SK-N-SH (cell line): Measurements from ENCODE around the gene CHST15. TPM values are rescaled to one million over a fixed set of nuclear protein-coding genes. Genes with fewer than 3 reads are reported as not detected.

Experiments used
- CTCF ChIA-PET: fragments of 300-600, 350-600 bp; formaldehyde crosslinking; extraction: SDS; loops from one replicate; lab custom pipeline; 2021; lab: Yijun Ruan, JAX
- POLR2A ChIA-PET: fragments of 350-600 bp; sonication (Branson Sonifier 250); formaldehyde crosslinking; extraction: SDS; loops from one replicate; lab custom pipeline; 2020; ENCODE audit warnings: antibody characterized with exemption, inconsistent platforms; lab: Yijun Ruan, JAX
- DNase-seq: peaks from one replicate; pipeline ENCODE4 v3.0.0; 2012
- H2AFZ ChIP-seq: fragments of 200-600 bp; sonication (generic); 2 replicates; pipeline ENCODE4 v1.8.1; 2016; ENCODE audit warnings: antibody characterized with exemption, mild to moderate bottlenecking, low read depth
- H3F3A ChIP-seq: fragments of 200-600 bp; sonication (generic); replicated peaks from 2 replicates; pipeline ENCODE3; 2016; ENCODE audit warnings: antibody characterized with exemption, mild to moderate bottlenecking; ENCODE audit not compliant: insufficient read depth
- H3K27ac ChIP-seq, 2 experiments: fragments of 200-500 bp in 1 of 2; fragments of 200-600 bp in 1 of 2; sonication (Bioruptor generic) in 1 of 2; sonication (generic), shearing (Covaris generic) in 1 of 2; 2 replicates each; pipeline versions ENCODE4 v1.5.1 to v1.6.1; 2014 to 2016; ENCODE audit warnings: low read depth in 2 of 2, inconsistent platforms in 1 of 2, low read length in 1 of 2, mild to moderate bottlenecking in 1 of 2, mixed read lengths in 1 of 2
- H3K27me3 ChIP-seq: fragments of 200-600 bp; sonication (generic), shearing (Covaris generic); 2 replicates; pipeline ENCODE4 v1.6.1; 2016; ENCODE audit warnings: mixed run types; ENCODE audit not compliant: insufficient read depth
- H3K36me3 ChIP-seq, 2 experiments: fragments of 200-500 bp in 1 of 2; fragments of 200-600 bp in 1 of 2; sonication (Bioruptor generic) in 1 of 2; sonication (generic) in 1 of 2; replicated peaks in 1 of 2; 2 replicates each; pipeline versions ENCODE3 to v1.5.1; 2014 to 2016; ENCODE audit warnings: low read length in 1 of 2, mild to moderate bottlenecking in 1 of 2; ENCODE audit not compliant: insufficient read depth in 2 of 2, control insufficient read depth in 1 of 2
- H3K4me1 ChIP-seq, 2 experiments: fragments of 200-500 bp in 1 of 2; fragments of 200-600 bp in 1 of 2; sonication (Bioruptor generic) in 1 of 2; sonication (generic), shearing (Covaris generic) in 1 of 2; 2 replicates each; pipeline versions ENCODE4 v1.5.1 to v1.6.1; 2014 to 2016; ENCODE audit warnings: low read depth in 1 of 2, low read length in 1 of 2, mixed run types in 1 of 2; ENCODE audit not compliant: insufficient read depth in 2 of 2, control insufficient read depth in 1 of 2
- H3K4me2 ChIP-seq: fragments of 200-600 bp; sonication (generic), shearing (Covaris generic); 2 replicates; pipeline ENCODE4 v1.6.1; 2017; ENCODE audit warnings: mixed run types
- H3K4me3 ChIP-seq, 2 experiments: fragments of 200-500 bp in 1 of 2; fragments of 200-600 bp in 1 of 2; sonication (Bioruptor generic) in 1 of 2; sonication (generic), shearing (Covaris generic) in 1 of 2; 2 replicates each; pipeline versions ENCODE4 v1.5.1 to v1.8.1; 2014 to 2016; ENCODE audit warnings: low read depth in 2 of 2, inconsistent platforms in 1 of 2, low read length in 1 of 2, mild to moderate bottlenecking in 1 of 2, mixed read lengths in 1 of 2, moderate library complexity in 1 of 2
- H3K79me2 ChIP-seq: fragments of 200-600 bp; sonication (generic); 2 replicates; pipeline ENCODE4 v1.8.1; 2017; ENCODE audit warnings: mild to moderate bottlenecking; ENCODE audit not compliant: insufficient read depth
- H3K9ac ChIP-seq: fragments of 200-600 bp; sonication (generic); 2 replicates; pipeline ENCODE4 v1.6.1; 2017; ENCODE audit warnings: mixed run types
- H3K9me2 ChIP-seq: fragments of 200-600 bp; sonication (generic); 2 replicates; pipeline ENCODE4 v1.6.1; 2017; ENCODE audit warnings: mixed run types
- H3K9me3 ChIP-seq: fragments of 200-600 bp; sonication (generic); 2 replicates; pipeline ENCODE4 v1.6.1; 2017; ENCODE audit warnings: mixed run types, mild to moderate bottlenecking, moderate library complexity
- H4K20me1 ChIP-seq: fragments of 200-600 bp; sonication (generic); 2 replicates; pipeline ENCODE4 v1.6.1; 2017; ENCODE audit warnings: mild to moderate bottlenecking, mixed run types; ENCODE audit not compliant: insufficient read depth
- CHD2 ChIP-seq: fragments of 150-350 bp; IDR thresholded peaks from 2 replicates; pipeline ENCODE4 v1.6.1; 2018; ENCODE audit warnings: low read length; ENCODE audit not compliant: partially characterized antibody
- ELF1 ChIP-seq: IDR thresholded peaks from 2 replicates; pipeline ENCODE4 v1.4.0; 2012
- EP300 ChIP-seq, 2 experiments: IDR thresholded peaks; 2 replicates each; pipeline versions ENCODE4 v1.4.0 to v1.6.1; 2012; ENCODE audit warnings: borderline replicate concordance in 1 of 2, low read depth in 1 of 2, low read length in 1 of 2
- EZH2phosphoT487 ChIP-seq: fragments of 200-600 bp; sonication (generic); IDR thresholded peaks from 2 replicates; pipeline ENCODE4 v1.6.1; 2017; ENCODE audit warnings: low read depth, mixed run types, mild to moderate bottlenecking, antibody characterized with exemption, moderate library complexity, borderline replicate concordance
- FOXJ3 ChIP-seq: sonication (generic); formaldehyde crosslinking; IDR thresholded peaks from 2 replicates; pipeline ENCODE4 v1.5.1; 2020; ENCODE audit warnings: mild to moderate bottlenecking, missing genetic modification reagents
- FOXM1 ChIP-seq: IDR thresholded peaks from 2 replicates; pipeline ENCODE4 v1.4.0; 2012; ENCODE audit warnings: low read depth, mild to moderate bottlenecking
- GABPA ChIP-seq: IDR thresholded peaks from 2 replicates; pipeline ENCODE4 v1.4.0; 2012; ENCODE audit warnings: low read depth, mild to moderate bottlenecking
- GATA2 ChIP-seq: sonication (generic); formaldehyde crosslinking; IDR thresholded peaks from 2 replicates; pipeline ENCODE4 v1.5.0; 2020; ENCODE audit warnings: mild to moderate bottlenecking, missing genetic modification reagents
- JUND ChIP-seq: IDR thresholded peaks from 2 replicates; pipeline ENCODE4 v1.4.0; 2012
- MXI1 ChIP-seq: IDR thresholded peaks from 2 replicates; pipeline ENCODE4 v1.6.1; 2012; ENCODE audit warnings: mild to moderate bottlenecking, low read depth, low read length, improper control_type of control experiment
- NFIC ChIP-seq: IDR thresholded peaks from 2 replicates; pipeline ENCODE4 v1.4.0; 2012; ENCODE audit warnings: borderline replicate concordance
- POLR2AphosphoS5 ChIP-seq: IDR thresholded peaks from 2 replicates; pipeline ENCODE4 v1.6.1; 2012; ENCODE audit warnings: low read depth, low read length
- RAD21 ChIP-seq: IDR thresholded peaks from 2 replicates; pipeline ENCODE4 v1.6.1; 2012; ENCODE audit warnings: mild to moderate bottlenecking, low read length
- RCOR1 ChIP-seq: fragments of 150-350 bp; IDR thresholded peaks from 2 replicates; pipeline ENCODE4 v1.6.1; 2017; ENCODE audit warnings: antibody characterized with exemption, low read length
- RXRA ChIP-seq: IDR thresholded peaks from 2 replicates; pipeline ENCODE4 v1.4.0; 2012; ENCODE audit warnings: low read depth, mild to moderate bottlenecking, borderline replicate concordance
- SIN3A ChIP-seq: IDR thresholded peaks from 2 replicates; pipeline ENCODE4 v1.6.1; 2012; ENCODE audit warnings: low read depth, mild to moderate bottlenecking, low read length, moderate library complexity, borderline replicate concordance
- TAF1 ChIP-seq: IDR thresholded peaks from 2 replicates; pipeline ENCODE4 v1.6.1; 2012; ENCODE audit warnings: low read depth, mild to moderate bottlenecking, low read length, moderate library complexity, borderline replicate concordance
- USF2 ChIP-seq: fragments of 150-350 bp; IDR thresholded peaks from 2 replicates; pipeline ENCODE4 v1.6.1; 2017; ENCODE audit warnings: antibody characterized with exemption, low read length, low read depth, borderline replicate concordance
- YY1 ChIP-seq: IDR thresholded peaks from 2 replicates; pipeline ENCODE4 v1.4.0; 2012; ENCODE audit warnings: low read depth, mild to moderate bottlenecking
- WGBS: methylation state at CpG from one replicate; pipeline ENCODE4 v1.1.6; 2017; ENCODE audit warnings: low lambda C conversion rate; 5-methylcytosine and 5-hydroxymethylcytosine counted together
- polyA plus RNA-seq, 3 experiments: library from polyadenylated mRNA; depleted of rRNA; stranded (reverse); fragments of >200 nt; gene quantifications; 2 replicates each; pipeline ENCODE4 v1.2.3, GENCODE V29; 2012
- TF ChIP-seq, protein P1 (sequence below): IDR thresholded peaks from 2 replicates; pipeline ENCODE4 v1.4.0; 2012; ENCODE audit warnings: low read depth

Gene CHST15
- polyA plus RNA-seq, 1 of the 3 experiments (the other 2 are of a cell fraction): 0.02 TPM

DNA sequence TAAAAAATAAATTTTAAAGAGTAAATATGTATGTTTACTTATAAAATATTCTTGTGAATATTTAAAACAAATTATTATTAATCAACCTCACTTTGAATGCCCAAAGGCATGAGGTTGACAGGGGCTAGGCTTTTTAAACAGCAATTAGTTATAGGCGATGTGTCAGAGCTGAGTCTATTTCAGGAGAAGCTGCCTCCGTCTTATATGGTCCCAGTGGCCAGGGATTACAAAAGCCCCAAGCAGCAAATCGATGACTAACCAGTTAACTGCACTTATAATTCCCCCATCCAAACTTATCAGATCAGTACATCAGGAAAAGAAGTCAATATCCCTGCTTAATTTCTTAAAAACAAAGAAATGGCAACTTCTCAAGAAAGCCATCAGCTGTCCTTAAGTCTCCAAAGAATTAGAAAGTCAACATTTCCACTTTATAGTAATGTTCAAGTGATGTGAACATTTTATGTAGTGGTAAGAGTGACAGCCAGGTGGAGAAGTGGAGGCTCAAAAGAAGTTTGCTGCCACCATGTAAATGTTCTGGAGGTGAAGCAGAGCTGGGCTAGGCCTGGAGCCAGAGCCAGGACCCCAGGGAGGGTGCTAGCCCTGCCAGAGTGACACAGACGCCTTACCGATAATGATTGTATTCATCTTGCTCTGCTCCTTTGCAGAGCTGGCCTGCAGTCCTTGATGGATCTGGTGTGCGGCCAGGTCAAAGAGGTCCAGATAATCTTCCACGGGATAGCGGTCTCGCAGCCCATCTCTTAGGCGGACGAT is 51.5 kb downstream of the CHST15 start:
- Histone ChIP-seq H2AFZ (no peak overlapping the region), H4K20me1 (no peaks in the 10 kb centered on the region), H3K4me3 (no peak overlapping the region), H3K9me3 (no peaks in the 10 kb centered on the region), H3K27ac (no peak overlapping the region), H3K9ac (no peak overlapping the region)
- no peak for DNase-seq
- POLR2A ChIA-PET: no interaction called here
- CTCF ChIA-PET: interaction anchor here (1.0 to 2.8 kb wide), 2 partner anchors 47 to 347 kb away, joined by 3 to 9 read pairs; no protein-coding TSS in a partner anchor
- TF ChIP-seq POLR2AphosphoS5: no peak
- TF ChIP-seq ELF1: no peak
- no peak for TF ChIP-seq RCOR1
- no peak for TF ChIP-seq RAD21
- TF ChIP-seq SIN3A: no peak
- no peak for TF ChIP-seq CHD2
- no peak for TF ChIP-seq TAF1
- TF ChIP-seq USF2: no peak
- no peak for TF ChIP-seq NFIC
- TF ChIP-seq JUND: no peak
- TF ChIP-seq, all 33 proteins: peak for 0
- no peaks in the 10 kb centered on the region for H3K27me3 ChIP-seq
- H3K4me1 ChIP-seq: peaks cover 0 to 2% of the 10 kb centered on the region in 2 experiments; a peak in 1 of 4 replicates
- 68% methylated on average over 11 of the region's 11 CpGs for WGBS
- no peak overlapping the region for H3K4me2 ChIP-seq
- no peaks in the 10 kb centered on the region for H3K79me2 ChIP-seq
- no peaks in the 10 kb centered on the region for H3K36me3 ChIP-seq
- H3F3A ChIP-seq: no peaks in the 10 kb centered on the region
- no peaks in the 10 kb centered on the region for H3K9me2 ChIP-seq

- H3F3A ChIP-seq: no peaks in the 10 kb centered on the region
- peaks cover 0 to 2% of the 10 kb centered on the region in 2 experiments; a peak in 1 of 4 replicates for H3K4me1 ChIP-seq
- H3K4me3 ChIP-seq: no peak overlapping the region
- no peak for DNase-seq
- CTCF ChIA-PET: interaction anchor here (1.1 to 2.8 kb wide), 2 partner anchors 46 to 348 kb away, joined by 3 to 9 read pairs; no protein-coding TSS in a partner anchor
- no peak for TF ChIP-seq GATA2 (CRISPR knock-in tag)
- TF ChIP-seq EZH2phosphoT487: no peak
- TF ChIP-seq TAF1: no peak
- TF ChIP-seq YY1: no peak
- TF ChIP-seq MXI1: no peak
- TF ChIP-seq USF2: no peak
- no peak for TF ChIP-seq GABPA
- no peak for TF ChIP-seq RXRA
- TF ChIP-seq EP300 (IDR thresholded peaks at IDR 0.05; ENCODE audit: borderline replicate concordance in 1 of 2, low read depth in 1 of 2, low read length in 1 of 2): no peak
- TF ChIP-seq RAD21: no peak
- no peak for TF ChIP-seq POLR2AphosphoS5
- TF ChIP-seq JUND: no peak
- no peak for TF ChIP-seq FOXJ3 (CRISPR knock-in tag)
- TF ChIP-seq FOXM1: no peak
- TF ChIP-seq, protein P1, sequence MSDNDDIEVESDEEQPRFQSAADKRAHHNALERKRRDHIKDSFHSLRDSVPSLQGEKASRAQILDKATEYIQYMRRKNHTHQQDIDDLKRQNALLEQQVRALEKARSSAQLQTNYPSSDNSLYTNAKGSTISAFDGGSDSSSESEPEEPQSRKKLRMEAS: no peak
- no peak overlapping the region for H3K27ac ChIP-seq
- no peak overlapping the region for H3K4me2 ChIP-seq
- no peaks in the 10 kb centered on the region for H3K79me2 ChIP-seq
- H3K9me2 ChIP-seq: no peaks in the 10 kb centered on the region
- H3K9me3 ChIP-seq: no peaks in the 10 kb centered on the region
- H3K9ac ChIP-seq: no peak overlapping the region
- H4K20me1 ChIP-seq: no peaks in the 10 kb centered on the region
- no peak overlapping the region for H2AFZ ChIP-seq
- WGBS: 60% methylated on average over 7 of the region's 7 CpGs
- no peaks in the 10 kb centered on the region for H3K36me3 ChIP-seq
- H3K27me3 ChIP-seq: no peaks in the 10 kb centered on the region
- POLR2A ChIA-PET: no interaction called here
Observed at GRCh38 chr10:124040451-124041188, 52.8 kb downstream of the CHST15 start.
